H9 (cell line): Measurements from ENCODE around the gene FBXL14. TPM values are rescaled to one million over a fixed set of nuclear protein-coding genes. Genes with fewer than 3 reads are reported as not detected.

Experiments used
- DNase-seq: peaks from one replicate; pipeline ENCODE4 v3.0.0-alpha.2; 2017
- H2AFZ ChIP-seq: one replicate; pipeline ENCODE4 v1.6.1; 2013; ENCODE audit warnings: mild to moderate bottlenecking, low read length, control low read depth, moderate library complexity
- H2AK5ac ChIP-seq: 2 replicates; pipeline ENCODE4 v1.6.1; 2013; ENCODE audit warnings: low read length, control low read depth, mixed read lengths; ENCODE audit not compliant: insufficient read length
- H2BK120ac ChIP-seq: one replicate; pipeline ENCODE4 v1.6.1; 2013; ENCODE audit warnings: low read depth, mild to moderate bottlenecking, low read length, control low read depth, inconsistent platforms; ENCODE audit not compliant: poor library complexity, severe bottlenecking
- H2BK12ac ChIP-seq: 2 replicates; pipeline ENCODE4 v1.6.1; 2013; ENCODE audit warnings: low read length, control low read depth, mixed read lengths, low read depth; ENCODE audit not compliant: insufficient read length
- H2BK15ac ChIP-seq: 2 replicates; pipeline ENCODE4 v1.6.1; 2013; ENCODE audit warnings: low read depth, low read length, control low read depth
- H2BK20ac ChIP-seq: one replicate; pipeline ENCODE4 v1.6.1; 2013; ENCODE audit warnings: low read depth, mild to moderate bottlenecking, low read length, control low read depth, inconsistent platforms; ENCODE audit not compliant: poor library complexity, severe bottlenecking
- H2BK5ac ChIP-seq: 2 replicates; pipeline ENCODE4 v1.6.1; 2013; ENCODE audit warnings: low read length, control low read depth, mixed read lengths; ENCODE audit not compliant: insufficient read length
- H3K14ac ChIP-seq: 2 replicates; pipeline ENCODE4 v1.6.1; 2013; ENCODE audit warnings: low read length, control low read depth; ENCODE audit not compliant: insufficient read depth
- H3K18ac ChIP-seq: 2 replicates; pipeline ENCODE4 v1.6.1; 2013; ENCODE audit warnings: low read depth, mild to moderate bottlenecking, mixed read lengths, low read length, control low read depth; ENCODE audit not compliant: insufficient read length
- H3K23ac ChIP-seq: 2 replicates; pipeline ENCODE4 v1.6.1; 2013; ENCODE audit warnings: low read length, control low read depth, mixed read lengths, low read depth; ENCODE audit not compliant: insufficient read length
- H3K23me2 ChIP-seq: 2 replicates; pipeline ENCODE4 v1.6.1; 2013; ENCODE audit warnings: low read depth, mild to moderate bottlenecking, mixed read lengths, low read length, control low read depth; ENCODE audit not compliant: insufficient read length, poor library complexity, severe bottlenecking
- H3K27ac ChIP-seq: 2 replicates; pipeline ENCODE4 v1.5.1; 2013; ENCODE audit warnings: low read length, control low read depth, mixed read lengths, low read depth; ENCODE audit not compliant: insufficient read length
- H3K27me3 ChIP-seq: 2 replicates; pipeline ENCODE4 v1.6.1; 2013; ENCODE audit warnings: low read length, control low read depth, inconsistent platforms; ENCODE audit not compliant: insufficient read depth
- H3K4ac ChIP-seq: 2 replicates; pipeline ENCODE4 v1.6.1; 2013; ENCODE audit warnings: low read depth, mild to moderate bottlenecking, control low read depth, inconsistent platforms, low read length, moderate library complexity
- H3K4me1 ChIP-seq: 2 replicates; pipeline ENCODE4 v1.6.1; 2013; ENCODE audit warnings: low read length, control low read depth, inconsistent platforms; ENCODE audit not compliant: insufficient read depth
- H3K4me2 ChIP-seq: 2 replicates; pipeline ENCODE4 v1.6.1; 2013; ENCODE audit warnings: low read length, control low read depth, mixed read lengths; ENCODE audit not compliant: insufficient read length, insufficient read depth
- H3K56ac ChIP-seq: 2 replicates; pipeline ENCODE4 v1.6.1; 2013; ENCODE audit warnings: low read depth, mild to moderate bottlenecking, mixed read lengths, low read length, control low read depth; ENCODE audit not compliant: insufficient read length
- H3K79me1 ChIP-seq: 2 replicates; pipeline ENCODE4 v1.6.1; 2013; ENCODE audit warnings: low read depth, mild to moderate bottlenecking, moderate library complexity, low read length, control low read depth, inconsistent platforms; ENCODE audit not compliant: insufficient read depth, poor library complexity, severe bottlenecking
- H3K79me2 ChIP-seq: 2 replicates; pipeline ENCODE4 v1.6.1; 2013; ENCODE audit warnings: low read length, control low read depth, inconsistent platforms; ENCODE audit not compliant: insufficient read depth
- H3K9ac ChIP-seq: 2 replicates; pipeline ENCODE4 v1.6.1; 2013; ENCODE audit warnings: low read length, control low read depth, mixed read lengths; ENCODE audit not compliant: insufficient read length; ENCODE audit errors: extremely low read depth
- H3K9me3 ChIP-seq: one replicate; pipeline ENCODE4 v1.6.1; 2013; ENCODE audit warnings: low read depth, low read length, inconsistent platforms; ENCODE audit not compliant: control insufficient read depth
- H3T11ph ChIP-seq: one replicate; pipeline ENCODE4 v1.6.1; 2013; ENCODE audit warnings: mild to moderate bottlenecking, low read length, control low read depth, inconsistent platforms
- H4K20me1 ChIP-seq: one replicate; pipeline ENCODE4 v1.6.1; 2013; ENCODE audit not compliant: control insufficient read depth, insufficient read length, insufficient read depth
- H4K5ac ChIP-seq: 2 replicates; pipeline ENCODE4 v1.6.1; 2013; ENCODE audit warnings: low read depth, mild to moderate bottlenecking, mixed read lengths, low read length, control low read depth; ENCODE audit not compliant: insufficient read length
- H4K8ac ChIP-seq: replicated peaks from 2 replicates; pipeline ENCODE4 v1.6.1; 2013; ENCODE audit warnings: low read length, control low read depth, mixed read lengths, low read depth; ENCODE audit not compliant: insufficient read length
- H4K91ac ChIP-seq: 2 replicates; pipeline ENCODE4 v1.6.1; 2013; ENCODE audit warnings: low read depth, mild to moderate bottlenecking, moderate library complexity, mixed read lengths, low read length, control low read depth; ENCODE audit not compliant: insufficient read length
- H3K27ac Mint-ChIP-seq, 3 experiments: 2 replicates in 2 of 3; 3 replicates in 1 of 3; pipeline ENCODE4 v1.8.0; 2020 to 2021; ENCODE audit warnings: mixed read lengths in 3 of 3, mild to moderate bottlenecking in 1 of 3, moderate library complexity in 1 of 3
- H3K27me3 Mint-ChIP-seq: 2 replicates; pipeline ENCODE4 v1.8.0; 2021; ENCODE audit warnings: low read depth, mild to moderate bottlenecking, moderate library complexity, mixed read lengths
- H3K36me3 Mint-ChIP-seq, 3 experiments: 2 replicates in 2 of 3; 3 replicates in 1 of 3; pipeline ENCODE4 v1.8.0; 2020 to 2021; ENCODE audit warnings: low read depth in 3 of 3, mixed read lengths in 3 of 3; ENCODE audit not compliant: insufficient read depth in 1 of 3
- H3K4me1 Mint-ChIP-seq, 2 experiments: 2 replicates each; pipeline ENCODE4 v1.8.0; 2020; ENCODE audit warnings: mixed read lengths in 2 of 2
- H3K4me3 Mint-ChIP-seq, 2 experiments: 2 replicates in 1 of 2; 3 replicates in 1 of 2; pipeline ENCODE4 v1.8.0; 2020 to 2021; ENCODE audit warnings: mild to moderate bottlenecking in 2 of 2, mixed read lengths in 2 of 2, moderate library complexity in 1 of 2
- H3K9me3 Mint-ChIP-seq, 2 experiments: 2 replicates in 1 of 2; 3 replicates in 1 of 2; pipeline ENCODE4 v1.8.0; 2020; ENCODE audit warnings: mild to moderate bottlenecking in 2 of 2, mixed read lengths in 2 of 2, moderate library complexity in 1 of 2
- CTCF ChIP-seq: fragments of 200-600 bp; sonication (generic); conservative IDR thresholded peaks from 3 replicates; pipeline ENCODE4 v1.8.0; 2021; ENCODE audit warnings: antibody characterized with exemption, mild to moderate bottlenecking
- WGBS: extraction: QIAGEN DNeasy Blood & Tissue Kit; methylation state at CpG from one replicate; pipeline ENCODE4 v1.1.7; 2013; ENCODE audit warnings: missing lambda C conversion rate, low lambda C conversion rate, mixed read lengths; ENCODE audit not compliant: insufficient read length; ENCODE audit errors: extremely low coverage; 5-methylcytosine and 5-hydroxymethylcytosine counted together
- total RNA-seq: library from RNA; stranded (reverse); gene quantifications from 2 replicates; pipeline ENCODE4 v1.2.1, GENCODE V29; 2021

FBXL14 gene
- total RNA-seq, 1 experiment from 2014 or later = 15.6 TPM

- Mint-ChIP-seq H3K9me3 (peaks cover 0 to 4% of the 10 kb centered on the region in 2 experiments; a peak in 1 of 5 replicates), H3K27ac (no peak overlapping the region), H3K4me3 (no peak overlapping the region), H3K4me1 (peaks cover 28 to 40% of the 10 kb centered on the region in 2 experiments), H3K36me3 (peaks cover 0 to 1% (median 0%) of the 10 kb centered on the region in 3 experiments; a peak in 1 of 7 replicates), H3K27me3 (peaks cover 56% of the 10 kb centered on the region)
- Histone ChIP-seq H2AFZ (no peak overlapping the region), H3K27ac (no peak overlapping the region), H4K20me1 (no peaks in the 10 kb centered on the region), H4K8ac (no peak overlapping the region), H3K4me1 (peaks cover 2% of the 10 kb centered on the region), H4K5ac (no peak overlapping the region), H2BK20ac (no peak overlapping the region), H3K4ac (no peak overlapping the region), H2BK5ac (no peak overlapping the region), H3K23me2 (no peaks in the 10 kb centered on the region), H2BK15ac (no peak overlapping the region), H3K4me2 (no peak overlapping the region), H4K91ac (no peak overlapping the region), H3T11ph (no peak overlapping the region), H2AK5ac (no peak overlapping the region), H3K56ac (no peak overlapping the region), H3K9ac (no peak overlapping the region), H3K27me3 (peaks cover 28% of the 10 kb centered on the region; the same call in 1 of the 2 replicates), H3K14ac (no peak overlapping the region), H3K23ac (no peak overlapping the region), H3K79me1 (no peaks in the 10 kb centered on the region), H2BK120ac (no peak overlapping the region), H3K79me2 (no peaks in the 10 kb centered on the region), H3K18ac (no peak overlapping the region), H2BK12ac (no peak overlapping the region), H3K9me3 (no peaks in the 10 kb centered on the region)
- no peak for DNase-seq
- no CpG with 5 or more reads among the region's 11 CpGs for WGBS
- no peak for TF ChIP-seq CTCF
Measured at GRCh38 chr12:1635301-1636095, 41.1 kb upstream of the FBXL14 start.
